Testis (tissue), 5 donors: Measurements from ENCODE around the gene KCNQ1OT1. TPM values are rescaled to one million over a fixed set of nuclear protein-coding genes. Genes with fewer than 3 reads are reported as not detected.

Experiments
- DNase-seq: peaks from one replicate; pipeline ENCODE4 v3.0.0-alpha.2; 2019
- H3K27ac ChIP-seq, 2 donors: fragments of 200-600 bp; sonication (generic); one replicate each; pipeline ENCODE4 v1.5.1; 2019
- H3K27me3 ChIP-seq: fragments of 200-600 bp; sonication (generic); one replicate; pipeline ENCODE4 v1.5.1; 2019
- H3K36me3 ChIP-seq: fragments of 200-600 bp; sonication (generic); one replicate; pipeline ENCODE4 v1.5.1; 2017; ENCODE audit warnings: low read depth; ENCODE audit errors: missing control alignments
- H3K4me1 ChIP-seq: fragments of 200-600 bp; sonication (generic); one replicate; pipeline ENCODE4 v1.5.1; 2019
- H3K4me3 ChIP-seq, 2 donors: fragments of 200-600 bp; sonication (generic); one replicate each; pipeline ENCODE4 v1.5.1; 2017 to 2019
- H3K9me3 ChIP-seq: fragments of 200-600 bp; sonication (generic); one replicate; pipeline ENCODE4 v1.5.1; 2017
- POLR2A ChIP-seq: fragments of 450-650 bp; IDR thresholded peaks from one replicate; pipeline ENCODE4 v1.6.1; 2017; ENCODE audit warnings: antibody characterized with exemption, mild to moderate bottlenecking, moderate library complexity
- WGBS, 2 donors: methylation state at CpG; one replicate each; pipeline ENCODE4 v1.1.5; 2018; 5-methylcytosine and 5-hydroxymethylcytosine counted together
- intact Hi-C: fragments of 100-400 bp; cut with DNase I; formaldehyde crosslinking; loops from one replicate; pipeline ENCODE4 v1.15.1; 2023; ENCODE audit warnings: low total_unique reads
- long read RNA-seq, 2 donors: transcript quantifications; one replicate each; lab custom pipeline, GENCODE V29; 2026
- polyA plus RNA-seq: library from polyadenylated mRNA; stranded (reverse); fragments of 350-450 nt; fragmentation: Illumina TruSeq; extraction: RNeasy Lipid Tissue Mini Kit (QIAGEN cat#74804); gene quantifications from one replicate; pipeline ENCODE4 v1.2.3, GENCODE V29; 2014; ENCODE audit warnings: low read depth, low replicate concordance; ENCODE audit not compliant: insufficient read depth
- total RNA-seq, 2 donors: library from RNA; depleted of rRNA; stranded (reverse); fragments of >200 nt; gene quantifications; one replicate each; pipeline ENCODE4 v1.2.3, GENCODE V29; 2016
- TF ChIP-seq, protein P1 (sequence below), 3 experiments: fragments of 450-650 bp in 2 of 3; fragments of 200-600 bp in 1 of 3; sonication (generic) in 1 of 3; IDR thresholded peaks; one replicate each; pipeline ENCODE4 v1.5.1; 2016 to 2019; ENCODE audit warnings: antibody characterized with exemption in 3 of 3, mild to moderate bottlenecking in 2 of 3, moderate library complexity in 1 of 3

KCNQ1OT1 gene
- total RNA-seq: 1 to 10 TPM; 4.0 to 5.9 TPM
- 0.20 TPM for polyA plus RNA-seq
- long read RNA-seq, donor 1, full-length matches to known transcripts: 33 of 33 reads
- long read RNA-seq, donor 1, partial matches to known transcripts: 0 of 33 reads
- long read RNA-seq, donor 1, other reads (novel, unspliced or antisense): 0 of 33 reads
- long read RNA-seq, donor 2, full-length matches to known transcripts: 10 of 10 reads
- long read RNA-seq, donor 2, partial matches to known transcripts: 0 of 10 reads
- long read RNA-seq, donor 2, other reads (novel, unspliced or antisense): 0 of 10 reads

DNA sequence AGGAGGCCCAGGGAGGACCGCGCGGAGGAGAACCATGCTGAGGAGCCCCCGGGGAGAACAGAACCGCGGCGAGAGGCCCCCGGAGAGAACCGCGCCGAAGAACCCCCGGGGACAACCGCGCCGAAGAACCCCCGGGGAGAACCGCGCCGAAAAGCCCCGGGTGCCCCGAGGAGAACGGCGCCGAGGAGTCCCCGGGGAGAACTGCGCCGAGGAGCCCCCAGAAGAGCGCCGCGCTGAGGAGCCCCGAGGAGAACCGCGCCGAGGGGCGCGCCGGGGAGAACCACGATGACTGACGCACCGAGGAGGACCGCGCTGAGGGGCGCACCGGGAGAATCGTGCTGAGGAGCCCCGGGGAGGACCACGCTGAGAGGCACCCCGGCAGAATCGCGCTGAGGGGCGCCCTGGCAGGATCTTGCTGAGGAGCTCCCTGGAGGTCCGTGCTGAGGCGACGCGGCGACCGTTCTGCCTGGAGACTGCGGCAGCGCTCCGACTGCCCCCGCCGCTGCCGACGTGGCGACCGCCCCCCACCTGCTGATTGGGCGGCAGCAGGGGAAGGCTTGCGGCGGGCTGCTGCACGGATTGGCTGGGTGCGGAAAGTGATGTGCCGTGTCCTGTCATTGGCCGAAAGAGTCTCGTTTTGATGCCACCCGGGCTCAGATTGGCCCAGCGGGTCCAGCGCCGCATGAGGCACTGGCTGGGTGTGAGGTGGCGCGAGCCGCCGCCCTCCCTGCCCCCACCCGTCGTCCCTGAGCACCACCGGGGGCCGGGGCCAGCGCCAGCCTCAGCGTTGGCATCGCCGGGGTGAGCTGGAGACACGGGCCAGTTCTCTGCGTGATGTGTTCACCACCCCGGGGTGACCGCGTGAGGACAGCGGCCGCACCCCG, at the start of gene KCNQ1OT1:
Gene KCNQ1OT1, minus strand, starts transcription at position 464 of the 884 bp plus-strand sequence.
- H3K27me3 ChIP-seq: no peaks in the 10 kb centered on the region
- TF ChIP-seq, protein P1, sequence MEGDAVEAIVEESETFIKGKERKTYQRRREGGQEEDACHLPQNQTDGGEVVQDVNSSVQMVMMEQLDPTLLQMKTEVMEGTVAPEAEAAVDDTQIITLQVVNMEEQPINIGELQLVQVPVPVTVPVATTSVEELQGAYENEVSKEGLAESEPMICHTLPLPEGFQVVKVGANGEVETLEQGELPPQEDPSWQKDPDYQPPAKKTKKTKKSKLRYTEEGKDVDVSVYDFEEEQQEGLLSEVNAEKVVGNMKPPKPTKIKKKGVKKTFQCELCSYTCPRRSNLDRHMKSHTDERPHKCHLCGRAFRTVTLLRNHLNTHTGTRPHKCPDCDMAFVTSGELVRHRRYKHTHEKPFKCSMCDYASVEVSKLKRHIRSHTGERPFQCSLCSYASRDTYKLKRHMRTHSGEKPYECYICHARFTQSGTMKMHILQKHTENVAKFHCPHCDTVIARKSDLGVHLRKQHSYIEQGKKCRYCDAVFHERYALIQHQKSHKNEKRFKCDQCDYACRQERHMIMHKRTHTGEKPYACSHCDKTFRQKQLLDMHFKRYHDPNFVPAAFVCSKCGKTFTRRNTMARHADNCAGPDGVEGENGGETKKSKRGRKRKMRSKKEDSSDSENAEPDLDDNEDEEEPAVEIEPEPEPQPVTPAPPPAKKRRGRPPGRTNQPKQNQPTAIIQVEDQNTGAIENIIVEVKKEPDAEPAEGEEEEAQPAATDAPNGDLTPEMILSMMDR (IDR thresholded peaks at IDR 0.05): no peak
- peak; percentile 52 for TF ChIP-seq POLR2A
- H3K9me3 ChIP-seq: no peaks in the 10 kb centered on the region
- peak; percentile 95 for DNase-seq
- WGBS, 2 donors: 56 to 60% methylated on average over 33 to 97 of the region's 98 CpGs
- intact Hi-C loops: no loop called here
- no peaks in the 10 kb centered on the region for H3K36me3 ChIP-seq
- peak within 1 kb of the TSS; percentile 73 to 87 for H3K4me3 ChIP-seq
- H3K27ac ChIP-seq: peak within 1 kb of the TSS; percentile 89 to 90
- peaks cover 2% of the 10 kb centered on the region for H3K4me1 ChIP-seq

DNA sequence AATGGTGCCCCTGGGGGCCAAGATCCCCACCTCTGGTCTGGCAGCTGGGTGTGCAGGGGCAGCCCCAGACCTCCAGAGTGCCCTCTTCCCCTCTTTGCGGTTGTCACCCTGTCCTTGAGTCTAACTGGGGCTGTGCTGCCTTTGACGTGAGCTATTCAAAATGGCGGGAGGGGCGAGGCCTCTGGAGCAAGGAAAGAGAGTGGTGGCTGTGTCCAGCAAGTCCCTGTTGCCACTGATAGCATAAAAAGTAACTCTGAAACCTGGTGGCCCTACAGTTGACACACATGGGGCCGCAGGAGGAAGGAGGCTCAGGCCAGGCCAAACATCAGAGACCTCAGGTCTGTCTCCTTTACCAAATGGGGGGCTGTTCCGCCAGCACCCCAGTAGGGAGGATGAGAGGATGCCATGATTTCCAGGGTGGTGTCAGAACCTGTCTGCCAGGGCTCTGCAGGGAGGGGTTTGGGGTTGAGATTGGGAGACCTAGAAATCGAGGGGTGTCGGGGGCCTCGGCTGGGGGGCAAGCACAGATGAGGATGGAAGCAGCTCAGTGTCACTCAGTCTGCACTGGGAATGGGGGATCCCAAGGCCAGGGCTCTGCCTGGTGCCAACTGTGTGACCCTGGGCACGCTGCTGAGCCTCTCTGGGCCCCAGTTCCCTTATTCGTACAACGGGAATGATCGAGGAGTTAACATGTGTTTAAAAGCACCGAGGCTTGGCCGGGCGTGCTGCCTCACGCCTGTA, 49.2 kb upstream of the KCNQ1OT1 start:
- TF ChIP-seq POLR2A: no peak
- TF ChIP-seq, protein P1 (IDR thresholded peaks at IDR 0.05): no peak
- no peak overlapping the region for H3K4me3 ChIP-seq
- WGBS, 2 donors: 89 to 94% methylated on average over 17 of the region's 17 CpGs
- no peaks in the 10 kb centered on the region for H3K27me3 ChIP-seq
- DNase-seq: no peak
- no peaks in the 10 kb centered on the region for H3K4me1 ChIP-seq
- no peak overlapping the region for H3K27ac ChIP-seq
- intact Hi-C loops: no loop called here
- no peaks in the 10 kb centered on the region for H3K36me3 ChIP-seq
- no peaks in the 10 kb centered on the region for H3K9me3 ChIP-seq

DNA sequence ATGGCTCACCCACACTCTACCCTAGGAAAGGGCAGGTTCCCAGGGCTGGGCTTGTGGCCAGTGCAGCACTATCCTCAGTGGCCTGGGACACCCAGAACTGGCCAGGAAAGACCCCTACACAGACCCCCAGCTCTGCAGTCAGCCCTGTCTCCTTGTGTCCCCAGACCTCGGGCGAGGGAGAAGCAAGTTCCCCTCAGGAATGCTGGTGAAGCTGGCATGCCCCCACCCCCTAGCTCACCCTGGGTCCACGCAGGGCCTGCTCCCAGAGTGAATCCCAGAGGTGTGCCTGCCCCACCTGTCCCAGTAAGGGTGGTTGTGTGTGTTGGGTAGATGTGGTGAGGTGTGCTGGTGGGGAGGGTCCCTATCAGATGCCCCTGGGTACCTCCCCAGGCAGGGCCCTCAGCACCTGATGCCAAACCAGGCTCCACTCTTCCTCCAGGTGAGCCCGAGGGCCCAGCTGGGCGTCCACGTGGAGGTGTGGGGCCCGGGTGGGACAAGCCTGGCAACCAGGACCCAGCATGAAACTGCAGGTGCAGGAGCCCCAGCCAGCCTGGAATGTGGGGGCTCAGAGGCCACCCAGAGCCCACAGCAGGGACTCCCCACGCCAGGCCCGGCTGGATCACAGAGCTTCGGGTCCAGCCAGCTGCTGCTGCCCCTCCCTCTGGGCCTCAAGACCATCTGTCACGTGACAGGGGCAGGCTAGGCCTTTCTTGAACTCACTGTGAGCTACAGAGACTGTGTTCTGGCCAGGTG, 48.4 kb upstream of the KCNQ1OT1 start:
- 78 to 100% methylated on average over 1 to 7 of the region's 11 CpGs for WGBS, 2 donors
- no peak overlapping the region for H3K27ac ChIP-seq

More for the DNA sequence above, 48.4 kb upstream of the KCNQ1OT1 start:
- H3K9me3 ChIP-seq: no peaks in the 10 kb centered on the region
- no peak for DNase-seq
- intact Hi-C loops: no loop called here
- H3K36me3 ChIP-seq: no peaks in the 10 kb centered on the region
- H3K4me1 ChIP-seq: no peaks in the 10 kb centered on the region
- no peak overlapping the region for H3K4me3 ChIP-seq
- H3K27me3 ChIP-seq: no peaks in the 10 kb centered on the region
- TF ChIP-seq, protein P1 (IDR thresholded peaks at IDR 0.05): no peak
- TF ChIP-seq POLR2A: no peak
